Measurements from ENCODE around the gene ADAMTS6.

The ADAMTS6 gene

GRCh38 chr5:65163698-65164097 is 318.0 kb downstream of the ADAMTS6 start:
- DNase-seq (ENCODE audit: extremely low spot score, insufficient read length, low read depth) (no peak), FAIRE-seq (no peak)

- FAIRE-seq, result no peak
- DNase-seq (ENCODE audit: extremely low spot score, insufficient read length, low read depth), result no peak
Observed at GRCh38 chr5:65161655-65162054, 320.1 kb downstream of the ADAMTS6 start.

- FAIRE-seq (no peak), DNase-seq (ENCODE audit: extremely low spot score, insufficient read length, low read depth) (no peak)
Observed at GRCh38 chr5:65157906-65158603, 323.7 kb downstream of the ADAMTS6 start.

GRCh38 chr5:65156933-65157332 is 324.8 kb downstream of the ADAMTS6 start:
- FAIRE-seq, result no peak

GRCh38 chr5:65152131-65152530 is 329.6 kb downstream of the ADAMTS6 start:
- FAIRE-seq (no peak), DNase-seq (ENCODE audit: extremely low spot score, insufficient read length, low read depth) (no peak)

More at GRCh38 chr5:65156933-65157332, 324.8 kb downstream of the ADAMTS6 start:
- DNase-seq (ENCODE audit: extremely low spot score, insufficient read length, low read depth), result no peak

- no peak for FAIRE-seq
- no peak for DNase-seq (ENCODE audit: extremely low spot score, insufficient read length, low read depth)
Observed at GRCh38 chr5:65151614-65152013, 330.1 kb downstream of the ADAMTS6 start.

- no peak for FAIRE-seq
Observed at GRCh38 chr5:65150599-65151304, 331.0 kb downstream of the ADAMTS6 start.

GRCh38 chr5:65149827-65150226 is 331.9 kb downstream of the ADAMTS6 start:
- no peak for DNase-seq (ENCODE audit: extremely low spot score, insufficient read length, low read depth)
- no peak for FAIRE-seq

More at GRCh38 chr5:65150599-65151304, 331.0 kb downstream of the ADAMTS6 start:
- DNase-seq (ENCODE audit: extremely low spot score, insufficient read length, low read depth), result no peak

- no peak for FAIRE-seq
- DNase-seq (ENCODE audit: extremely low spot score, insufficient read length, low read depth), result no peak
Observed at GRCh38 chr5:65144136-65144871, 337.4 kb downstream of the ADAMTS6 start.

GRCh38 chr5:65142511-65143011 is 339.2 kb downstream of the ADAMTS6 start:
- DNase-seq (ENCODE audit: extremely low spot score, insufficient read length, low read depth) (no peak), FAIRE-seq (no peak)

- no peak for FAIRE-seq
Observed at GRCh38 chr5:65142016-65142415, 339.7 kb downstream of the ADAMTS6 start.

GRCh38 chr5:65141493-65141892 is 340.2 kb downstream of the ADAMTS6 start:
- DNase-seq (ENCODE audit: extremely low spot score, insufficient read length, low read depth) (no peak), FAIRE-seq (no peak)

More at GRCh38 chr5:65142016-65142415, 339.7 kb downstream of the ADAMTS6 start:
- DNase-seq (ENCODE audit: extremely low spot score, insufficient read length, low read depth), result no peak

GRCh38 chr5:65137631-65138030 is 344.1 kb downstream of the ADAMTS6 start:
- DNase-seq (ENCODE audit: extremely low spot score, insufficient read length, low read depth), result no peak
- FAIRE-seq, result no peak

- DNase-seq (ENCODE audit: extremely low spot score, insufficient read length, low read depth), result no peak
- FAIRE-seq, result no peak
Observed at GRCh38 chr5:65133477-65134110, 348.1 kb downstream of the ADAMTS6 start.

GRCh38 chr5:65132386-65132785 is 349.3 kb downstream of the ADAMTS6 start:
- DNase-seq (ENCODE audit: extremely low spot score, insufficient read length, low read depth) (no peak), FAIRE-seq (no peak)

GRCh38 chr5:65128226-65128625 is 353.5 kb downstream of the ADAMTS6 start:
- FAIRE-seq, result no peak

GRCh38 chr5:65127161-65127901 is 354.4 kb downstream of the ADAMTS6 start:
- DNase-seq (ENCODE audit: extremely low spot score, insufficient read length, low read depth) (no peak), FAIRE-seq (no peak)

More at GRCh38 chr5:65128226-65128625, 353.5 kb downstream of the ADAMTS6 start:
- DNase-seq (ENCODE audit: extremely low spot score, insufficient read length, low read depth), result no peak

- FAIRE-seq (no peak), DNase-seq (ENCODE audit: extremely low spot score, insufficient read length, low read depth) (no peak)
Observed at GRCh38 chr5:65126542-65127069, 355.1 kb downstream of the ADAMTS6 start.
